Measurements from ENCODE around the gene MRPS7. TPM values are rescaled to one million over a fixed set of nuclear protein-coding genes. Genes with fewer than 3 reads are reported as not detected.
"Not testable (repeated sequence)": the region's sequence is repeated elsewhere in the genome, so short reads cannot be mapped to it uniquely, and the experiment has no call there.

Gene MRPS7
- total RNA-seq, 8 experiments from 2014 or later, result 48.2 to 108 (median 78.7) TPM

DNA sequence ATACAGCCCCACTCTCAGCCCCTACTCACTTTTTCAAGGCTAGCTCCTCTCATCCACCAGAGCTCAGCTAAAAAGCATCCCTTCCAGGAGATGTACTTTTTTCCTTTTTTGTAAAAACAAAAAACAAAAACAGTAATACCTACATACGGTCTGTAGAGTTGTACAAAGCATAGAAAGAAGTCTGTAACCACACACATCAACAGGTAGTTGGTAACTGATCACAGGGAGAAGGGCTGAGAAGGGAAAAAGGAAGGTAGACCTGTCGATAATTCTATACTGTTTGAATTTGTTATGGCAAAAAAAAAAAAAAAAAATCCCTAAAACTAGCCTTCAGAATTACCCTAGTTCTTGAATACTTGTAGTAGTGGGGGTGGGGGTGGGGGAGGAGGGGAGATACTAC lies 26.7 kb downstream of the MRPS7 start:
- Histone ChIP-seq H3K4me1 (replicated peaks in 1 of 2) (peaks cover 0 to 3% of the 10 kb centered on the region in 2 donors), H3K27ac (no peak overlapping the region), H3K4me3 (peak overlapping the region; percentile 48 to 85 (median 53))
- no peak for ATAC-seq (replicated peaks in 6 of 8)
- 0 to 61% (median 20%) methylated on average over 1 to 2 of the region's 2 CpGs; no CpG with 5 or more reads in 2 of the 10 experiments for WGBS, 10 experiments
- in situ Hi-C loops (cut with MboI; ENCODE audit: low pct_unique_long_range_greater_than_20kb in 2 of 9, low sequenced_read_pairs in 9 of 9, unreplicated experiment in 9 of 9), result loop anchor here in 1 of 9 experiments (25.0 kb wide), 1 partner anchor 124 kb away; the partner anchor contains the start of gene GRB2

DNA sequence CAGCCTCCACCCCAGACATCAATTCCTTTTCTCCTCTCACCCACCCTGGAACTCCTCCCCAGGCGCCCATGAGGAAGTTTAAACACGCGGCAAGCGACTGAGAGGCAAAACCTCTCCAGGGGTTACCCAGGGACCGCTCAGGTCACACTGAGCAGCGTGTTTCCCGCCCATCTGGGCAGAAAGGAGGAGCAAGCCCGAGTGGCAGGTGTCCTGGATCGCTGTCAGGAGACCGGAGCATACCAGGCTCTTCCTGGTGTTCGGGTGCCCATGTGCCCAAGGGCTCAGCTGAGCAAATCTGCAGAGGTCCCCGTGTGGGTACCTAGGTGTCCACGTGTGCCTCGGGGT lies 27.1 kb downstream of the MRPS7 start:
- peak overlapping the region; percentile 48 to 85 (median 53) for H3K4me3 ChIP-seq
- peaks cover 0 to 3% of the 10 kb centered on the region in 2 donors for H3K4me1 ChIP-seq (replicated peaks in 1 of 2)
- in situ Hi-C loops (cut with MboI; ENCODE audit: low pct_unique_long_range_greater_than_20kb in 2 of 9, low sequenced_read_pairs in 9 of 9, unreplicated experiment in 9 of 9), result loop anchor here in 1 of 9 experiments (25.0 kb wide), 1 partner anchor 124 kb away; the partner anchor contains the start of gene GRB2
- ATAC-seq (replicated peaks in 6 of 8), result peak in 5 of 8 experiments; percentile 11 to 35 (median 12)
- WGBS, 10 experiments, result 0% methylated on average over 1 of the region's 14 CpGs; no CpG with 5 or more reads in 9 of the 10 experiments
- no peak overlapping the region for H3K27ac ChIP-seq

DNA sequence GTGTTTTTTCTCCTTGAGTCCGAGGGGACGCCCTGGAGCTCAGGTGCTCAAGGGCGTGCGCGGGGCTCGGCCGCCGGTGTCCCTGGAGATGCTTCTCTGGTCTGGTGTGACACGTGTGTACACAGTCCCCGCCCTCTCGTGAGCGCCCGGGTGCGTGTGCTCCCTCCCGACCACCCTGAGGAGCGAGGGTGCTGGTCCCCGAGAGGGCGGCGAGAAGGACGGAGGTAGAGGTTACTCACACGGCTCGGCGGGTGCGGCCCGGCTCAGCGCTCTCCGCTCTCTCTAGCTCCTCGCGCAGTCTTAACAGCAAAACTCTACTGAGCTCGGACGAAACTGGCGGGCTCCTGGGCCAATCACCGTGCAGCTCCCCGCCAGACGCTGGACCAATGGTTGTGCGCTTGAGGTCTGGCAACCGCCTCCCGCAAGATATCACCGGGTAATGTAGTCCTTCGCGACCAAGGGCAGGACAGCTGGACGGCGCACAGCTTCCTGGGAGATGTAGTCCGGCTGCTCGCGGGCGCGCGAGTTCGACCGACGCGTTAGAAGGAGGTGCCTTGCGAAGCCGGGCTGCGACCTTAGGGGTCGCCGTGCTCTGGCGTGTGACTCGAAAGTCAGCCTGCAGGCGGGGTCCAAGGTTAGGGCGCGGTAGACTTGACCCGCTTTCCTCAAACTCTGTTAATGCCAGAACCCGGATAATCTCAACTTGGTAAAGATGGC lies 27.6 kb downstream of the MRPS7 start, which contains the start of gene SLC25A19:
Gene SLC25A19, minus strand, starts transcription at position 319 of the 717 bp plus-strand sequence. CDS start 2,669 bp downstream, outside the sequence.
- ATAC-seq (replicated peaks in 6 of 8), result peak; percentile 95 to 98 (median 98)
- WGBS, 10 experiments, result 0 to 3% (median 0%) methylated on average over 3 to 14 of the region's 65 CpGs; no CpG with 5 or more reads in 1 of the 10 experiments
- in situ Hi-C loops (cut with MboI; ENCODE audit: low pct_unique_long_range_greater_than_20kb in 2 of 9, low sequenced_read_pairs in 9 of 9, unreplicated experiment in 9 of 9), result loop anchor here in 1 of 9 experiments (25.0 kb wide), 1 partner anchor 123 kb away; the partner anchor contains the start of gene GRB2
- peaks cover 0 to 3% of the 10 kb centered on the region in 2 donors for H3K4me1 ChIP-seq (replicated peaks in 1 of 2)
- H3K4me3 ChIP-seq, result peak within 1 kb of the TSS; percentile 48 to 85 (median 53)
- no peak within 1 kb of the TSS for H3K27ac ChIP-seq

DNA sequence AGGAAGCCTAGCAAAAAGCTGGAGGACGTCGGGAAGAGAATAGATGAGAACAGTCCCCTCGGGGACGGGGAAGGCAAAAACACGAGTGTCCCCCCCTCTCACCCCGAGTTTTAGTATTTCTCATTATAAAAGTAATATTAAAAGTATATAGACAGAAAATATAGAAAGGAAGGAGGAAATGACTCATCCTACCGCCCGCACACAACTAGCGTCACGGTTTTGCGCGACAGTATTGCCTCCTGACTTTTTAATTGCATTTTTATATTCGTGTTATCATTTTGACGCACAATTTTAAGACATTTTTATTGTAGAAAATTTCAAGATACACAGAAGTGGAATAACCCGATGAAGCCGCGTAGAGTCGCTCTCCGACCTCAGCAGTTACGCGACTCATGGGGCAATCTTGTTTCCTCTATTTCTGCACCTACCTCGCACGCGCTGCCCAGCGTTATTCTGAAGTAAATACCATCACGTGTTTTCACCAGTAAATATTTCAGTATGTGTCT lies 28.2 kb downstream of the MRPS7 start:
- in situ Hi-C loops (cut with MboI; ENCODE audit: low pct_unique_long_range_greater_than_20kb in 2 of 9, low sequenced_read_pairs in 9 of 9, unreplicated experiment in 9 of 9), result loop anchor here in 1 of 9 experiments (25.0 kb wide), 1 partner anchor 122 kb away; the partner anchor contains the start of gene GRB2
- Histone ChIP-seq H3K4me3 (peak overlapping the region; percentile 48 to 85 (median 53)), H3K27ac (no peak overlapping the region), H3K4me1 (replicated peaks in 1 of 2) (peaks cover 0 to 3% of the 10 kb centered on the region in 2 donors)
- ATAC-seq (replicated peaks in 6 of 8), result peak in 3 of 8 experiments; percentile 1 to 9 (median 6)
- WGBS, 10 experiments, result 0 to 84% (median 20%) methylated on average over 9 to 24 of the region's 26 CpGs

DNA sequence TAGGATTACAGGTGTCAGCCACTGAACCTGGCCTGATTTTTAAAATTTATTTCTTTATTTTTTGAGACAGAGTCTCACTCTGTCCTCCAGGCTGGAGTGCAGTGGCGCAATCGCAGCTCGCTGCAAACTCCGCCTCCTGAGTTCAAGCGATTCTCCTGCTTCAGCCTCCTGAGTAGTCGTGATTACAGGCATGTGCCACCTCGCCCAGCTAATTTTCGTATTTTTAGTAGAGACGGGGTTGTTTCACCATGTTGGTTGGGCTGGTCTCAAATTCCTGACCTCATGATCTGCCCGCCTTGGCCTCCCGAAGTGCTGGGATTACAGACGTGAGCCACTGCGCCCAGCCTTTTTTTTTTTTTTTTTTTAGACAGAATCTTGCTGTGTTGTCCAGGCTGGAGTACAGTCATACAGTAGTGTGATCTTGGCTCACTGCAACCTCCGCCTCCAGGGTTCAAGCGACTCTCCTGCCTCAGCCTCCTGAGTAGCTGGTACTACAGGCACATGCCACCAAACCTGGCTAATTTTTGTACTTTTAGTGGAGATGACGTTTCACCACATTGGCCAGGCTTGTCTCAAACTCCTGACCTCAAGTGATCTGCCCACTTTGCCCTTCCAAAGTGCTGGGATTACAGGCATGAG lies 31.2 kb downstream of the MRPS7 start:
- not testable (repeated sequence) for H3K4me1 ChIP-seq (replicated peaks in 1 of 2); H3K27ac ChIP-seq; H3K4me3 ChIP-seq; ATAC-seq (replicated peaks in 6 of 8)
- in situ Hi-C loops (cut with MboI; ENCODE audit: low pct_unique_long_range_greater_than_20kb in 2 of 9, low sequenced_read_pairs in 9 of 9, unreplicated experiment in 9 of 9), result loop anchor here in 1 of 9 experiments (25.0 kb wide), 1 partner anchor 119 kb away; the partner anchor contains the start of gene GRB2
- 53 to 100% (median 88%) methylated on average over 3 to 10 of the region's 16 CpGs; no CpG with 5 or more reads in 3 of the 10 experiments for WGBS, 10 experiments

DNA sequence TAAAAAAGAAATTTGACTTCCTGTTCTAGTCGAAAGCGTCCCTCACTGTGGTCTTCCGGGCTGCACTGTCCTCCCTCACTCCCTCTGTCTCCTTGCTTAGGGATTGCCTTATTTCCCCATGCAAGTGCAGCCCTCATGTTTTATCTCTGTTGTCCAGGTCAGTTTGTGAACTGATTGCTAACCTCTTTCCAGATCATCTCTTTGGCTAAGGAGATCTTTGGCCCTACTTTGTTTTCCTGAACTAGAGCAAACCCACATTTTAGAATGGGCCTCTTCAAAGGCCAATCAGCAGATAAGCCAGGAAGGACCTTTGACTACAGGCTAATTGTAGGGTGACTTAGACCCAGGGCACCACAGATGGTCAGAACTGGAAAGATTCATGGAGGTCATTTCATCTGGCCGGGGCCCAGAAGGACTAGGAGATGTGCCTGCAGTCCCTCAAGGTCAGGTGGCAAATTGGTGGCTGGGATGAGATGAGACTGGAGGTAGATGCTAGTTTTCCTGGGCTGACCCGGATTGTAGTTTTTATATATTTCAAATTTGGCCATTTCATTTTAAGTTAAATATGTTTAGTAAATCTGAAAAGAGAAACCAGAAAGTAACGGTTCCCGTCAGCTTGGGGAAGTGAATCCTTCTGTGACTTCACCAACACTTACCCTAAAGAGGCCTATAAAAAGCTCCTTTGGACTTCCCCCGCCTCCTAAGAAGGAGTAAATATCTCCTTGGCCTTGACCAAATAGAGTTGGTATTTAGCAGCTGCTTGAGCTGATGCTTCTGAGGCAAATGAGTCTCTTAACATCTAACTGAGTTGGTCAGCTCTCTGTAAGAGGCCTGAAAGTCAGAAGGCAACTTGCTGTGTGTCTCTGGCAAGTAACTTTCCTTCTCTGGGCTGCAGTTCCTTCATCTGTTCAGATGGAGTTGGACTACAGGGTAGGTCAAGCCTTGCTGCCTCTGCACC lies 33.8 kb downstream of the MRPS7 start:
- H3K4me1 ChIP-seq (replicated peaks in 1 of 2), result no peaks in the 10 kb centered on the region
- H3K4me3 ChIP-seq, result no peak overlapping the region
- in situ Hi-C loops (cut with MboI; ENCODE audit: low pct_unique_long_range_greater_than_20kb in 2 of 9, low sequenced_read_pairs in 9 of 9, unreplicated experiment in 9 of 9), result loop anchor here in 1 of 9 experiments (25.0 kb wide), 1 partner anchor 117 kb away; the partner anchor contains the start of gene GRB2
- WGBS, 10 experiments, result 75 to 96% (median 86%) methylated on average over 2 to 7 of the region's 8 CpGs
- H3K27ac ChIP-seq, result no peak overlapping the region
- ATAC-seq (replicated peaks in 6 of 8), result no peak

DNA sequence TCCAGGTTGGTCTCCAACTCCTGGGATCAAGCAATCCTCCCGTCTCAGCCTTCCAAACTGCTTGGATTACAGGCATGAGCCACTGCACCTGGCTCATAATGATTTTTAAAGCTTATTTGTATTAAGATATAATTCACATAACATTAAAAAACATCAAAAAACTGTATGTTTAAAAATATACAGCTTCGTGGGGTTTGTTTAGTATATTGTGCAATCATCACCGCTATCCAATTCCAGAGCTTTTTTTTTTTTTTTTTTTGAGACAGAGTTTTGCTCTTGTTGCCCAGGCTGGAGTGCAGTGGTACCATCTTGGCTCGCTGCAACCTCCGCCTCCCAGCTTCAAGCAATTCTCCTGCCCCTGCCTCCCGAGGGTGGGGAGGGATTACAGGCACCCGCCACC lies 38.6 kb downstream of the MRPS7 start:
- WGBS, 10 experiments, result 49 to 100% (median 76%) methylated on average over 1 to 6 of the region's 7 CpGs
- H3K4me1 ChIP-seq (replicated peaks in 1 of 2), result no peaks in the 10 kb centered on the region
- no peak for ATAC-seq (replicated peaks in 6 of 8)
- in situ Hi-C loops (cut with MboI; ENCODE audit: low pct_unique_long_range_greater_than_20kb in 2 of 9, low sequenced_read_pairs in 9 of 9, unreplicated experiment in 9 of 9), result loop anchor here in 1 of 9 experiments (25.0 kb wide), 1 partner anchor 112 kb away; the partner anchor contains the start of gene GRB2
- no peak overlapping the region for H3K4me3 ChIP-seq
- no peak overlapping the region for H3K27ac ChIP-seq

DNA sequence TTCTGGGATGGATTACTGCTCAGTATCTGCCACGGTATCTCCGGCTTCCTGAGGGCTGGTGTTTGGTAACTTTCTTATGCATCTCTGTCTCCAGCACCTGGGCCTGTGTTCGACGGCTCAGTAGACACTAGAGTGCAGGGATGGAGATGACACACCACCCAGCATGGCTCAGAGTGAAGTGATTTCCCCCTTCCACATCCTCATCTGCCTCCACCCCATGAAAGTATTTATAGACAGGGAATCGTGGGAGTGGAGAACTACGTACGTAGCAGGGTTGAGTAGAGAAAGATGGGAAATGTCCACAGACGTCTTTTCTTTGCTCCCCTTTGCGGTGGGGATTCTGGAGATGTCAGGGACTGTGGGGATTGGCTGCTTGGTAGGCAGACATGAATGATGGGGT lies 39.4 kb downstream of the MRPS7 start:
- Histone ChIP-seq H3K27ac (no peak overlapping the region), H3K4me1 (replicated peaks in 1 of 2) (no peaks in the 10 kb centered on the region), H3K4me3 (no peak overlapping the region)
- WGBS, 10 experiments, result 48 to 100% (median 80%) methylated on average over 1 to 5 of the region's 9 CpGs; no CpG with 5 or more reads in 1 of the 10 experiments
- in situ Hi-C loops (cut with MboI; ENCODE audit: low pct_unique_long_range_greater_than_20kb in 2 of 9, low sequenced_read_pairs in 9 of 9, unreplicated experiment in 9 of 9), result loop anchor here in 1 of 9 experiments (25.0 kb wide), 1 partner anchor 111 kb away; the partner anchor contains the start of gene GRB2
- ATAC-seq (replicated peaks in 6 of 8), result no peak

DNA sequence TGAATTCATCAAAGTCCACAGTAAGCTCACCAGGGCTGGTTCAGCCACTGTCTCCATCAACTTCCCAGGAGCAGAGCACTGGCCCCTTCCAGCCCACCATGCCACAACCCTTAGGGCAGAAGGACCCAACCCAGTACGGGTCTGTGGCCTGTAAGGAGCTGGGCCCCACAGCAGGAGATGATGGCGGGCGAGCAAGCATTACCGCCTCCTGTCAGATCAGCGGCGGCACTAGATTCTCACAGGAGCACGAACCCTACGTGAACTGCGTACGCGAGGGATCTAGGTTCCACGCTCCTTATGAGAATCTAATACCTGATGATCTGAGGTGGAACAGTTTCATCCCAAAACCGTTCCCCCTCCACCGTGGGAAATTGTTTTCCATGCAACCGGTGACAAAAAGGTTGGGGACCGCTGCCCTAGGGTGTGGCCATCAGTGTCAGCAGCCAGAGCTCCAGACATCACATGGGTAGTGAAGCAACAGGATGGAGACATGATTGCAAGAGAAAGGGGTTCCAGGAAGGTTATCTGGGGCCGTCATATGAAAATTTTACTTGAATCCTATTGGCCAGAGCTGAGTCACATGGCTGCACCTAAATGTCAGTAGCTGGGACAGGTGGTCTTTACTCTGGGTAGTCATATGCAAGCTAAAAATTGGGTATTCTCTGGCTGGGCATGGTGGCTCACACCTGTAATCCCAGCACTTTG lies 40.0 kb downstream of the MRPS7 start:
- no peak overlapping the region for H3K27ac ChIP-seq
- ATAC-seq (replicated peaks in 6 of 8), result no peak
- H3K4me1 ChIP-seq (replicated peaks in 1 of 2), result no peaks in the 10 kb centered on the region
- in situ Hi-C loops (cut with MboI; ENCODE audit: low pct_unique_long_range_greater_than_20kb in 2 of 9, low sequenced_read_pairs in 9 of 9, unreplicated experiment in 9 of 9), result loop anchor here in 1 of 9 experiments (25.0 kb wide), 1 partner anchor 111 kb away; the partner anchor contains the start of gene GRB2
- 77 to 90% (median 83%) methylated on average over 2 to 16 of the region's 17 CpGs; no CpG with 5 or more reads in 4 of the 10 experiments for WGBS, 10 experiments
- H3K4me3 ChIP-seq, result no peak overlapping the region

DNA sequence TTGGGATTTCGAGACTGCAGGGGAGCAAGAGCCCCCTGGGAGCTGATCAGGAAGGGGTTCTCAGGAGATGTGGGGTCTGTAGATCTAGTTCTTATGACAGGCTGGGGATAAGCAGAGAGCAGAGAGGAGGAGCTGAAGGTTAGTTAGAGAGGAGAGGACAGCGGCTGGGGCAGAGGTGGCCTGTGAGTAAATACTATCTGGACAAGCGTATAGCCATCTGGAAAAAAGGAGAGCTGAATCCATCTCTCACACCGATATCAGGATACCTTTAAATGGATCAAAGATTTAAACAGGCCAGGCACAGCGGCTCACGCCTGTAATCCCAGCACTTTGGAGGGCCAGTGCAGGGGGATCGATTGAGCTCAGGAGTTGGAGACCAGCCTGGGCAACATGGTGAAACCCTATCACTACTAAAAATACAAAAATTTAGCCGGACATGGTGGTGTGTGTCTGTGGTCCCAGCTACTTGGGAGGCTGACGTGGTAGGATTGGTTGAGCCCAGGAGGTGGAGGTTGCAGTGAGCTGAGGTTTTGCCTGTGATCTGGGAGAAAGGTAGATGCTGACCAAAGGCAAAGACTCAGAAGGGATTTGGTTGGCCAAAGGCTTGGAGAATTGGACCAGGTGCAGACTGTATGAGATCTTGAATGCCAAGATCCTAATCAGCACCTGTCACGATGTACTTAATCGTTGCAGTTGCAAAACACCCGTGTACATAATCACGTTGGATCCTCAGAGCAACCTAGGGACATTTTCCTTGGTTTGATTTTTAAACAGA lies 46.5 kb downstream of the MRPS7 start:
- Histone ChIP-seq H3K27ac (no peak overlapping the region), H3K4me3 (no peak overlapping the region), H3K4me1 (replicated peaks in 1 of 2) (peaks cover 0 to 2% of the 10 kb centered on the region in 2 donors)
- 40 to 100% (median 94%) methylated on average over 1 to 12 of the region's 13 CpGs; no CpG with 5 or more reads in 2 of the 10 experiments for WGBS, 10 experiments
- in situ Hi-C loops (cut with MboI; ENCODE audit: low pct_unique_long_range_greater_than_20kb in 2 of 9, low sequenced_read_pairs in 9 of 9, unreplicated experiment in 9 of 9), result loop anchor here in 1 of 9 experiments (25.0 kb wide), 1 partner anchor 104 kb away; the partner anchor contains the start of gene GRB2
- no peak for ATAC-seq (replicated peaks in 6 of 8)
